HCT116 (cell line): ENCODE results near the gene UMAD1. TPM values are rescaled to one million over a fixed set of nuclear protein-coding genes. Genes with fewer than 3 reads are reported as not detected.

Experiments used
- ATAC-seq: fragments of 200-7000 bp; cut with Tn5 transposase; 2 replicates; pipeline ENCODE4 v1.9.1; 2020; ENCODE audit warnings: mild to moderate bottlenecking, moderate library complexity
- BruUV-seq: library from RNA; stranded (reverse); fragments of 400-500 nt; replicated peaks from 2 replicates; lab custom pipeline; 2021; lab: Mats Ljungman, UMichigan
- CTCF ChIA-PET: fragments of 300-600 bp; sonication (Branson Sonifier 250); formaldehyde crosslinking; loops from one replicate; lab custom pipeline; 2021; ENCODE audit warnings: antibody characterized with exemption; lab: Charles Lee
- POLR2A ChIA-PET: fragments of 300-600, 350-600 bp; sonication (Branson Sonifier 250); formaldehyde crosslinking; loops from one replicate; lab custom pipeline; 2021; ENCODE audit warnings: antibody characterized with exemption; lab: Charles Lee
- RAD21 ChIA-PET, 2 experiments: fragments of 300-600 bp; sonication (Branson Sonifier 250); formaldehyde crosslinking; loops; one replicate each; lab custom pipeline; 2023; ENCODE audit warnings: low total read pairs in 2 of 2; ENCODE audit not compliant: uncharacterized antibody in 2 of 2, unreplicated experiment in 2 of 2, low non-redundant PET in 1 of 2; lab: Charles Lee
- DNase-seq: peaks from one replicate; pipeline ENCODE4 v3.0.0-alpha.2; 2010; ENCODE audit warnings: low read depth, low spot score
- H2AFZ ChIP-seq: fragments of 200-600 bp; shearing (Covaris generic), sonication (generic); 2 replicates; pipeline ENCODE4 v1.6.1; 2017; ENCODE audit warnings: low read depth, mixed run types, mixed read lengths, antibody characterized with exemption, low read length; ENCODE audit not compliant: poor library complexity, severe bottlenecking
- H3K27ac ChIP-seq: 2 replicates; pipeline ENCODE4 v1.5.1; 2012; ENCODE audit warnings: low read depth, low read length
- H3K27me3 ChIP-seq: fragments of 200-600 bp; sonication (generic); 2 replicates; pipeline ENCODE4 v1.6.1; 2016; ENCODE audit warnings: mixed run types, low read length, mixed read lengths; ENCODE audit not compliant: insufficient read depth
- H3K36me3 ChIP-seq, 2 experiments: fragments of 200-500 bp in 1 of 2; fragments of 200-600 bp in 1 of 2; sonication (Bioruptor generic) in 1 of 2; sonication (generic) in 1 of 2; 2 replicates each; pipeline versions ENCODE4 v1.5.1 to v1.6.1; 2014 to 2016; ENCODE audit warnings: low read length in 2 of 2, inconsistent platforms in 1 of 2, mixed read lengths in 1 of 2, mixed run types in 1 of 2; ENCODE audit not compliant: insufficient read depth in 2 of 2, control insufficient read depth in 1 of 2
- H3K4me1 ChIP-seq, 2 experiments: fragments of 200-600 bp in 1 of 2; sonication (generic) in 1 of 2; 2 replicates each; pipeline versions ENCODE4 v1.5.1 to v1.6.1; 2012 to 2017; ENCODE audit warnings: low read length in 2 of 2, inconsistent platforms in 1 of 2, mild to moderate bottlenecking in 1 of 2, mixed read lengths in 1 of 2, mixed run types in 1 of 2, moderate library complexity in 1 of 2; ENCODE audit not compliant: insufficient read depth in 2 of 2, control insufficient read depth in 1 of 2
- H3K4me2 ChIP-seq: fragments of 200-600 bp; sonication (generic); 2 replicates; pipeline ENCODE4 v1.6.1; 2017; ENCODE audit warnings: mixed run types, low read length, mixed read lengths
- H3K4me3 ChIP-seq, 2 experiments: fragments of 200-600 bp in 1 of 2; sonication (generic) in 1 of 2; replicated peaks in 1 of 2; 2 replicates each; pipeline ENCODE4 v1.5.1; 2011 to 2016; ENCODE audit warnings: low read length in 2 of 2, control low read depth in 1 of 2, low read depth in 1 of 2, mild to moderate bottlenecking in 1 of 2, mixed read lengths in 1 of 2, mixed run types in 1 of 2
- H3K79me2 ChIP-seq: fragments of 200-600 bp; sonication (generic); 2 replicates; pipeline ENCODE4 v1.6.1; 2017; ENCODE audit warnings: mild to moderate bottlenecking, mixed run types, low read length, moderate library complexity, mixed read lengths; ENCODE audit not compliant: insufficient read depth
- H3K9ac ChIP-seq: fragments of 200-600 bp; sonication (generic); 2 replicates; pipeline ENCODE4 v1.6.1; 2016; ENCODE audit warnings: low read length, mixed read lengths
- H3K9me2 ChIP-seq: fragments of 200-600 bp; sonication (generic), shearing (Covaris generic); 2 replicates; pipeline ENCODE4 v1.6.1; 2017; ENCODE audit warnings: mixed run types, mild to moderate bottlenecking, moderate library complexity; ENCODE audit not compliant: insufficient read depth
- H3K9me3 ChIP-seq, 2 experiments: fragments of 200-500 bp in 1 of 2; fragments of 200-600 bp in 1 of 2; sonication (Bioruptor generic) in 1 of 2; sonication (generic) in 1 of 2; 2 replicates each; pipeline ENCODE4 v1.6.1; 2014 to 2017; ENCODE audit warnings: low read length in 2 of 2, mixed read lengths in 2 of 2, inconsistent platforms in 1 of 2, low read depth in 1 of 2, mild to moderate bottlenecking in 1 of 2, mixed run types in 1 of 2, moderate library complexity in 1 of 2; ENCODE audit not compliant: control insufficient read depth in 1 of 2, insufficient read depth in 1 of 2
- H4K20me1 ChIP-seq: fragments of 200-600 bp; sonication (generic), shearing (Covaris generic); 2 replicates; pipeline ENCODE4 v1.6.1; 2017; ENCODE audit warnings: mixed run types, mild to moderate bottlenecking, moderate library complexity; ENCODE audit not compliant: insufficient read depth
- ATF3 ChIP-seq: IDR thresholded peaks from 2 replicates; pipeline ENCODE4 v1.6.1; 2012
- CEBPB ChIP-seq: IDR thresholded peaks from 2 replicates; pipeline ENCODE4 v1.6.1; 2012; ENCODE audit warnings: low read depth
- EGR1 ChIP-seq: IDR thresholded peaks from 2 replicates; pipeline ENCODE4 v1.6.1; 2012; ENCODE audit warnings: low read depth
- EZH2 ChIP-seq: fragments of 200-600 bp; sonication (generic); IDR thresholded peaks from 2 replicates; pipeline ENCODE4 v1.6.1; 2017; ENCODE audit warnings: antibody characterized with exemption, mixed run types
- JUND ChIP-seq: IDR thresholded peaks from 2 replicates; pipeline ENCODE4 v1.6.1; 2012
- POLR2AphosphoS5 ChIP-seq: IDR thresholded peaks from 2 replicates; pipeline ENCODE4 v1.6.1; 2011; ENCODE audit warnings: mild to moderate bottlenecking, low read depth, low read length, moderate library complexity
- RAD21 ChIP-seq: IDR thresholded peaks from 2 replicates; pipeline ENCODE4 v1.6.1; 2012; ENCODE audit warnings: low read depth, mild to moderate bottlenecking
- REST ChIP-seq: IDR thresholded peaks from 2 replicates; pipeline ENCODE4 v1.6.1; 2012; ENCODE audit warnings: low read depth
- SIN3A ChIP-seq: IDR thresholded peaks from 2 replicates; pipeline ENCODE4 v1.6.1; 2012; ENCODE audit warnings: low read depth
- SRF ChIP-seq: IDR thresholded peaks from 2 replicates; pipeline ENCODE4 v1.6.1; 2012; ENCODE audit warnings: low read depth
- TCF7L2 ChIP-seq: IDR thresholded peaks from 2 replicates; pipeline ENCODE4 v1.7.0; 2011; ENCODE audit warnings: borderline replicate concordance, inconsistent platforms; ENCODE audit not compliant: insufficient read depth, insufficient read length; ENCODE audit errors: extremely low read depth
- YY1 ChIP-seq: IDR thresholded peaks from 2 replicates; pipeline ENCODE4 v1.6.1; 2011; ENCODE audit warnings: low read length, low read depth, moderate library complexity, mild to moderate bottlenecking; ENCODE audit not compliant: insufficient replicate concordance; ENCODE audit errors: extremely low read depth
- ZBTB33 ChIP-seq: IDR thresholded peaks from 2 replicates; pipeline ENCODE4 v1.6.1; 2011; ENCODE audit warnings: mild to moderate bottlenecking, low read length, moderate library complexity; ENCODE audit not compliant: insufficient replicate concordance; ENCODE audit errors: extremely low read depth
- ZFX ChIP-seq: fragments of 450-650 bp; IDR thresholded peaks from 2 replicates; pipeline ENCODE4 v1.6.1; 2017
- ZNF274 ChIP-seq: fragments of 200-500 bp; sonication (Bioruptor generic); IDR thresholded peaks from 2 replicates; pipeline ENCODE4 v1.6.1; 2014; ENCODE audit warnings: mild to moderate bottlenecking, low read depth, low read length, inconsistent platforms
- intact Hi-C: fragments of 100-400 bp; cut with micrococcal nuclease; formaldehyde crosslinking; loops from 2 replicates; pipeline ENCODE4 v1.10.0; 2022
- total RNA-seq: library from RNA; stranded (reverse); gene quantifications from one replicate; pipeline ENCODE4 v1.2.1, GENCODE V29; 2021; ENCODE audit not compliant: unreplicated experiment
- TF ChIP-seq, protein P1 (sequence below): IDR thresholded peaks from 2 replicates; pipeline ENCODE4 v1.6.1; 2012

The UMAD1 gene
- total RNA-seq, 1 experiment from 2014 or later = 12.7 TPM

GRCh38 chr7:7596176-7596575 lies 44.4 kb upstream of the UMAD1 start:
- H3K4me1 ChIP-seq = no peaks in the 10 kb centered on the region
- no peaks in the 10 kb centered on the region for H3K9me3 ChIP-seq
- no peaks in the 10 kb centered on the region for H3K79me2 ChIP-seq
- H3K27me3 ChIP-seq = no peaks in the 10 kb centered on the region
- H4K20me1 ChIP-seq = peaks cover 3% of the 10 kb centered on the region
- RAD21 ChIA-PET = no interaction called here
- POLR2A ChIA-PET = no interaction called here
- no peak overlapping the region for H3K9ac ChIP-seq
- no peak overlapping the region for H2AFZ ChIP-seq
- no TSS peak for BruUV-seq
- no peaks in the 10 kb centered on the region for H3K9me2 ChIP-seq
- intact Hi-C loops = loop anchor here (2.0 kb wide), 1 partner anchor 701 kb away; no protein-coding TSS in a partner anchor
- H3K4me2 ChIP-seq = no peak overlapping the region
- CTCF ChIA-PET = interaction anchor here (0.7 to 2.5 kb wide), 4 partner anchors 85 to 700 kb away, joined by 3 to 15 read pairs (median 4); no protein-coding TSS in a partner anchor
- H3K36me3 ChIP-seq = peaks cover 3 to 27% of the 10 kb centered on the region in 2 experiments; a peak in 2 of 4 replicates
- DNase-seq (no peak), ATAC-seq (no peak)
- H3K27ac ChIP-seq = no peak overlapping the region
- H3K4me3 ChIP-seq = no peak overlapping the region
- TF ChIP-seq CEBPB (no peak), ZNF274 (no peak), TCF7L2 (no peak), EZH2 (no peak), JUND (no peak), SIN3A (no peak), EGR1 (no peak), POLR2AphosphoS5 (no peak), RAD21 (no peak), ZFX (no peak), SRF (no peak), YY1 (no peak), REST (no peak), ZBTB33 (no peak), ATF3 (no peak)
- TF ChIP-seq, protein P1, sequence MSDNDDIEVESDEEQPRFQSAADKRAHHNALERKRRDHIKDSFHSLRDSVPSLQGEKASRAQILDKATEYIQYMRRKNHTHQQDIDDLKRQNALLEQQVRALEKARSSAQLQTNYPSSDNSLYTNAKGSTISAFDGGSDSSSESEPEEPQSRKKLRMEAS = no peak
